NB4 (cell line): Measurements from ENCODE around the gene GNPTAB.

Source experiments
- POLR2A ChIP-seq: IDR thresholded peaks from 2 replicates; pipeline ENCODE4 v1.6.1; 2011; ENCODE audit warnings: mild to moderate bottlenecking; ENCODE audit not compliant: insufficient read length; ENCODE audit errors: extremely low read depth
- TF ChIP-seq, protein P1 (sequence below): IDR thresholded peaks from one replicate; pipeline ENCODE4 v1.5.1; 2012; ENCODE audit warnings: low read depth, low read length
- TF ChIP-seq, protein P2 (sequence below): IDR thresholded peaks from 2 replicates; pipeline ENCODE4 v1.6.1; 2011; ENCODE audit warnings: low read depth, low read length

DNA sequence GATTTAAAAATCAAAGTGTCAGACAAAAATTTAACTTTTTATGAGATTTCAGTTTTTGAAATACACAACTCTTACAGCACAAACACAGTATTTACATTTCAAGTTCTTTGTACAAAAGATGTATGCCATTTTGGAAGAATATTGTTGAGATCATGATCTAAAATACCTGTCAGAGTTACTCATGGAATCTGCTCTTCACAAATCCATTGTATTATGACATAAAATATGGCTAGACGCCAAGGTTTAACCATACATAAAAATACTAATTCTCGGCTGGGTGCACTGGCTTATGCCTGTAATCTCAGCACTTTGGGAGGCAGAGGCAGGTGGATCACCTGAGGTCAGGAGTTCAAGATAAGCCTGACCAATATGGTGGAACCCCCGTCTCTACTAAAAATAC is 85.3 kb downstream of the GNPTAB start:
- TF ChIP-seq, protein P1, sequence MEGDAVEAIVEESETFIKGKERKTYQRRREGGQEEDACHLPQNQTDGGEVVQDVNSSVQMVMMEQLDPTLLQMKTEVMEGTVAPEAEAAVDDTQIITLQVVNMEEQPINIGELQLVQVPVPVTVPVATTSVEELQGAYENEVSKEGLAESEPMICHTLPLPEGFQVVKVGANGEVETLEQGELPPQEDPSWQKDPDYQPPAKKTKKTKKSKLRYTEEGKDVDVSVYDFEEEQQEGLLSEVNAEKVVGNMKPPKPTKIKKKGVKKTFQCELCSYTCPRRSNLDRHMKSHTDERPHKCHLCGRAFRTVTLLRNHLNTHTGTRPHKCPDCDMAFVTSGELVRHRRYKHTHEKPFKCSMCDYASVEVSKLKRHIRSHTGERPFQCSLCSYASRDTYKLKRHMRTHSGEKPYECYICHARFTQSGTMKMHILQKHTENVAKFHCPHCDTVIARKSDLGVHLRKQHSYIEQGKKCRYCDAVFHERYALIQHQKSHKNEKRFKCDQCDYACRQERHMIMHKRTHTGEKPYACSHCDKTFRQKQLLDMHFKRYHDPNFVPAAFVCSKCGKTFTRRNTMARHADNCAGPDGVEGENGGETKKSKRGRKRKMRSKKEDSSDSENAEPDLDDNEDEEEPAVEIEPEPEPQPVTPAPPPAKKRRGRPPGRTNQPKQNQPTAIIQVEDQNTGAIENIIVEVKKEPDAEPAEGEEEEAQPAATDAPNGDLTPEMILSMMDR, result no peak
- TF ChIP-seq, protein P2, sequence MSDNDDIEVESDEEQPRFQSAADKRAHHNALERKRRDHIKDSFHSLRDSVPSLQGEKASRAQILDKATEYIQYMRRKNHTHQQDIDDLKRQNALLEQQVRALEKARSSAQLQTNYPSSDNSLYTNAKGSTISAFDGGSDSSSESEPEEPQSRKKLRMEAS, result no peak
- TF ChIP-seq POLR2A, result no peak
